Effector memory CD8-positive, alpha-beta T cell (primary cell): Measurements from ENCODE around the gene THBS2.
"Not testable (repeated sequence)": the region's sequence is repeated elsewhere in the genome, so short reads cannot be mapped to it uniquely, and the experiment has no call there.

Source experiments
- ATAC-seq: fragments of 150-1000 bp; cut with Tn5 transposase; replicated peaks from 2 replicates; pipeline ENCODE4 v1.10.0; 2021; ENCODE audit warnings: mild to moderate bottlenecking, moderate library complexity
- DNase-seq, 3 experiments: peaks; one replicate each; pipeline ENCODE4 v3.0.0; 2021
- H3K27ac Mint-ChIP-seq, 2 donors: one replicate each; pipeline ENCODE4 v1.8.0; 2022; ENCODE audit warnings: mild to moderate bottlenecking in 2 of 2, mixed read lengths in 2 of 2, moderate library complexity in 2 of 2
- H3K27me3 Mint-ChIP-seq, 2 donors: one replicate each; pipeline ENCODE4 v1.8.0; 2022; ENCODE audit warnings: mixed read lengths in 2 of 2
- H3K36me3 Mint-ChIP-seq: one replicate; pipeline ENCODE4 v1.8.0; 2022; ENCODE audit warnings: mild to moderate bottlenecking, moderate library complexity, mixed read lengths; ENCODE audit not compliant: insufficient read depth
- H3K4me1 Mint-ChIP-seq, 2 donors: one replicate each; pipeline ENCODE4 v1.8.0; 2022; ENCODE audit warnings: low read depth in 2 of 2, mixed read lengths in 2 of 2
- H3K4me3 Mint-ChIP-seq, 2 donors: one replicate each; pipeline ENCODE4 v1.8.0; 2022; ENCODE audit warnings: mild to moderate bottlenecking in 2 of 2, mixed read lengths in 2 of 2, moderate library complexity in 2 of 2
- H3K9me3 Mint-ChIP-seq, 2 donors: one replicate each; pipeline ENCODE4 v1.8.0; 2022; ENCODE audit warnings: mixed read lengths in 2 of 2

THBS2 gene

GRCh38 chr6:169199625-169200335, 53.9 kb downstream of the THBS2 start:
- no peak overlapping the region for H3K4me3 Mint-ChIP-seq
- H3K27ac Mint-ChIP-seq = no peak overlapping the region
- H3K9me3 Mint-ChIP-seq = no peaks in the 10 kb centered on the region
- no peaks in the 10 kb centered on the region for H3K4me1 Mint-ChIP-seq
- H3K36me3 Mint-ChIP-seq = no peaks in the 10 kb centered on the region
- peaks cover 9 to 21% of the 10 kb centered on the region in 2 donors for H3K27me3 Mint-ChIP-seq
- ATAC-seq = no peak
- DNase-seq = no peak

DNA sequence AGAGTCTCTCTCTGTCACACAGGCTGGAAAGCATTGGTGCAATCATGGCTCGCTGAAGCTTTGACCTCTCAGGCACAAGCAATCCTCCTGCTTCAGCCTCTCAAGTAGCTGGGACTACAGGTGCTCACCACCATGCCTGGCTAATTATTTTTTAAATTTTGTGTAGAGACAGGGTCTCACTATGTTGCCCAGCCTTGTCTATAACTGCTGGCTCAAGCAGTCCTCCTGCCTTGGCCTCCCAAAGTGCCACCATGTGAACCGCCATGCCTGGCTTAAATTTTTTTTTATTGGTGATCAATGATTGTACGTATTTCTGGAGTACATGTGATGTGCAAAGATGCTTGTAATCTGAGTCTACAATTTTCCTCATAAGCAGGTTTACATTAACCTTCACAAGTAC, 54.8 kb downstream of the THBS2 start:
- H3K27ac Mint-ChIP-seq = no peak overlapping the region

GRCh38 chr6:169197929-169198328, 55.7 kb downstream of the THBS2 start:
- H3K36me3 Mint-ChIP-seq, H3K4me1 Mint-ChIP-seq, H3K9me3 Mint-ChIP-seq, ATAC-seq, DNase-seq, H3K4me3 Mint-ChIP-seq, H3K27ac Mint-ChIP-seq: not testable (repeated sequence)
- H3K27me3 Mint-ChIP-seq = peaks cover 20 to 39% of the 10 kb centered on the region in 2 donors

More for the DNA sequence above, 54.8 kb downstream of the THBS2 start:
- Mint-ChIP-seq H3K27me3 (peaks cover 14 to 29% of the 10 kb centered on the region in 2 donors), H3K36me3 (no peaks in the 10 kb centered on the region), H3K4me3 (no peak overlapping the region), H3K4me1 (no peaks in the 10 kb centered on the region), H3K9me3 (no peaks in the 10 kb centered on the region)
- ATAC-seq (no peak), DNase-seq (no peak)

GRCh38 chr6:169196279-169196678, 57.4 kb downstream of the THBS2 start:
- H3K9me3 Mint-ChIP-seq, DNase-seq, H3K27ac Mint-ChIP-seq, H3K36me3 Mint-ChIP-seq, ATAC-seq, H3K4me3 Mint-ChIP-seq, H3K4me1 Mint-ChIP-seq: not testable (repeated sequence)
- H3K27me3 Mint-ChIP-seq = peaks cover 30 to 54% of the 10 kb centered on the region in 2 donors

DNA sequence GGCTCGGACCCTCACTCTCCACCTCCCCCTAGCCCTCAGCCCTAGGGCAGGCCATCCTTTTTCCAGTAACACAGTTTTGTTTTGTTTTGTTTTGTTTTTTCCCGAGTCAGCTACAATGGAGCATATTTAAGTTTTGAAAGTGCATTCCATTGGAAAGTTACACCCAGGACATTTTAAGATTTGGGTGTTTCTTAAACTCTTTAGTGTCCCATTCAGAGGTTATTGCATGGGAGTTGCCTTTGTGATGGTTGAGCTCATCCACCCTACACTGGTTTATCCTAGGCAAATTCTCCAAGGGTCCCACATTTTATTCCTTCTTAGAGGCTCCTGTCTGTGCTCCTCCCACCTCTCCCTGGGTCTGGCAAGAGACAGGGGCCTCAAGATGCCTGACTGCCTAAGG, 58.9 kb downstream of the THBS2 start:
- no peak for DNase-seq
- H3K36me3 Mint-ChIP-seq = no peaks in the 10 kb centered on the region
- H3K27ac Mint-ChIP-seq = no peak overlapping the region
- H3K4me1 Mint-ChIP-seq = no peaks in the 10 kb centered on the region
- H3K9me3 Mint-ChIP-seq = no peaks in the 10 kb centered on the region
- ATAC-seq = no peak
- H3K4me3 Mint-ChIP-seq = no peak overlapping the region
- H3K27me3 Mint-ChIP-seq = peaks cover 26 to 44% of the 10 kb centered on the region in 2 donors

GRCh38 chr6:169190970-169191369, 62.7 kb downstream of the THBS2 start:
- Mint-ChIP-seq H3K4me3 (no peak overlapping the region), H3K36me3 (no peaks in the 10 kb centered on the region), H3K9me3 (no peaks in the 10 kb centered on the region), H3K27ac (no peak overlapping the region), H3K27me3 (peaks cover 22 to 39% of the 10 kb centered on the region in 2 donors), H3K4me1 (peaks cover 0 to 9% of the 10 kb centered on the region in 2 donors)
- ATAC-seq (no peak), DNase-seq (no peak)

- Mint-ChIP-seq H3K4me1 (peaks cover 0 to 9% of the 10 kb centered on the region in 2 donors), H3K36me3 (no peaks in the 10 kb centered on the region)
- ATAC-seq = no peak
Measured at GRCh38 chr6:169190144-169190584, 63.5 kb downstream of the THBS2 start.

DNA sequence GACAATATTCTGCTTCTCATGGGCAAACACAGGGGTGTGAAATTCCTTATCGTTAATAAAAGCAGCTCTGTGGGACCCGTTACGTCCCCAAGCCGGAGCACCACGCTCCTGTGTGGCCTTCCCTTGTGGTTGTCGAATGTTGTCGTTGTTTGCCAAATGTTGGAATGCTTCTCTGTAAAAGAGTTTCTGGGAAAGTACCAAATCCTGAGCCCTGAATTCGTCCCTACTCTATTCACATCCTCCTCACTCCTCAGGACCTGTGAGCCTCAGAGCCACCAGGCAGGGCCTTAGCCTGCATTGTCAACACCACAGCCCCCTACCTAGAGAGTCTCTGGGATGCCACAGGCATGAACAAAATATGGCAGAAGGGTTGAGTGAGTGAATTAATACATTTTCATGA, 64.0 kb downstream of the THBS2 start:
- Mint-ChIP-seq H3K9me3 (no peaks in the 10 kb centered on the region), H3K36me3 (no peaks in the 10 kb centered on the region), H3K27me3 (peaks cover 20 to 41% of the 10 kb centered on the region in 2 donors), H3K27ac (no peak overlapping the region), H3K4me3 (no peak overlapping the region), H3K4me1 (peaks cover 0 to 9% of the 10 kb centered on the region in 2 donors)
- DNase-seq (no peak), ATAC-seq (no peak)

More at GRCh38 chr6:169190144-169190584, 63.5 kb downstream of the THBS2 start:
- H3K27me3 Mint-ChIP-seq = peaks cover 22 to 40% of the 10 kb centered on the region in 2 donors
- H3K27ac Mint-ChIP-seq = no peak overlapping the region
- H3K4me3 Mint-ChIP-seq = no peak overlapping the region
- no peak for DNase-seq
- H3K9me3 Mint-ChIP-seq = no peaks in the 10 kb centered on the region

GRCh38 chr6:169189182-169189581, 64.5 kb downstream of the THBS2 start:
- Mint-ChIP-seq H3K36me3 (no peaks in the 10 kb centered on the region), H3K27ac (no peak overlapping the region), H3K9me3 (no peaks in the 10 kb centered on the region), H3K4me3 (no peak overlapping the region), H3K27me3 (peaks cover 15 to 41% of the 10 kb centered on the region in 2 donors), H3K4me1 (peaks cover 0 to 9% of the 10 kb centered on the region in 2 donors)
- DNase-seq (no peak), ATAC-seq (no peak)

GRCh38 chr6:169188475-169188874, 65.2 kb downstream of the THBS2 start:
- ATAC-seq (peak; percentile 54), DNase-seq (peak in 1 of 3 experiments; percentile 18)
- Mint-ChIP-seq H3K4me1 (peaks cover 0 to 9% of the 10 kb centered on the region in 2 donors), H3K27ac (peak overlapping the region in 1 of 2 donors; percentile 56), H3K9me3 (no peaks in the 10 kb centered on the region), H3K36me3 (no peaks in the 10 kb centered on the region), H3K4me3 (no peak overlapping the region), H3K27me3 (peaks cover 15 to 41% of the 10 kb centered on the region in 2 donors)

- Mint-ChIP-seq H3K4me1 (peaks cover 0 to 9% of the 10 kb centered on the region in 2 donors), H3K27me3 (peaks cover 11 to 41% of the 10 kb centered on the region in 2 donors), H3K36me3 (no peaks in the 10 kb centered on the region), H3K9me3 (no peaks in the 10 kb centered on the region), H3K4me3 (no peak overlapping the region), H3K27ac (peak overlapping the region in 1 of 2 donors; percentile 56)
- ATAC-seq (peak; percentile 24), DNase-seq (no peak)
Measured at GRCh38 chr6:169188051-169188470, 65.6 kb downstream of the THBS2 start.

GRCh38 chr6:169186496-169187169, 67.0 kb downstream of the THBS2 start:
- no peak for DNase-seq
- H3K27me3 Mint-ChIP-seq = peaks cover 3 to 37% of the 10 kb centered on the region in 2 donors
- no peak overlapping the region for H3K27ac Mint-ChIP-seq
- H3K4me1 Mint-ChIP-seq = peaks cover 0 to 9% of the 10 kb centered on the region in 2 donors
- ATAC-seq = no peak
- no peaks in the 10 kb centered on the region for H3K9me3 Mint-ChIP-seq
- H3K36me3 Mint-ChIP-seq = no peaks in the 10 kb centered on the region
- H3K4me3 Mint-ChIP-seq = no peak overlapping the region

DNA sequence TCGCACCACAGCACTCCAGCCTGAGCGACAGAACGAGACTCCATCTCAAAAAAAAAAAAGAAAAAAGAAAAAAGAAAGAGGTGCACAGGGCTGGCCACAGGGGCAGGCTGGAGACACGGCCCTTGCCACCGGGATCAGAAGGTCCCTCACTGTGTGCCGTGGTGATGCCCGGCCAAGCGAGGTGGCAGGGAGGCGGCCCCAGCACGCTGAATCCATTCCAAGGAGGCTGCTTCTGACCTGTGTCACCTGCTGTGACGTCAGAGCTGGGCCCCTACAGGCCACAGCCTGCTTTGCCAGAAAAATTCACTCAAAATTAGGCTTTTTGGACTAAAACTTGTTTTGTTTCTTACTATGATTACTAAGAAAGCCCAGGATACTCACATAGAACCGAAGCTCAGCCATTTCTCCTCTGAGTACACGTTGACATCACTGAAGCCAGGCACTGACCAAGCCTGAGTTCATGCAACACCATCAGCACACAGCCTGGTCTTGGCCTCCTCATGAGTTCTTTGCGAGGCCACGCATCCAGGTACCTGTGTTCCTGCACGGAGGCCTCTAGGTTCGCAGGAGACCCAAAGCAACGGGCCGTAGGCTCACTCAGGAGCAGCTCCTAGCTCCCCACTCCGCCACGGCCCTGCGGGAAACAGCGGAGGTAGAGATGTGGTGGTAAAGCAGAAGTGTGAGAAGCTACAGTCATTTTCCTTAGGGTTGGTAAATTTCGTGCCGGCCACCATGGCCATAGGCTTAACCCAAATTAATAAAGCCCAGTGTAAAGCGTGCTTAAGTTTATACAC, 67.8 kb downstream of the THBS2 start:
- ATAC-seq = no peak

More for the DNA sequence above, 67.8 kb downstream of the THBS2 start:
- H3K4me3 Mint-ChIP-seq = no peak overlapping the region
- peaks cover 0 to 9% of the 10 kb centered on the region in 2 donors for H3K4me1 Mint-ChIP-seq
- no peak for DNase-seq
- H3K36me3 Mint-ChIP-seq = no peaks in the 10 kb centered on the region
- H3K27me3 Mint-ChIP-seq = peaks cover 0 to 32% of the 10 kb centered on the region in 2 donors
- H3K27ac Mint-ChIP-seq = no peak overlapping the region
- H3K9me3 Mint-ChIP-seq = no peaks in the 10 kb centered on the region
